ENCODE results near the gene RYR3. TPM values are rescaled to one million over a fixed set of nuclear protein-coding genes. Genes with fewer than 3 reads are reported as not detected.

The RYR3 gene
- total RNA-seq, 1 donor from 2014 or later, result 7.4 TPM

GRCh38 chr15:33860754-33861153 is 550.0 kb downstream of the RYR3 start:
- DNase-seq, result no peak
- H3K27ac Mint-ChIP-seq (ENCODE audit: unreplicated experiment), result no peak overlapping the region

GRCh38 chr15:33864360-33865075 is 553.8 kb downstream of the RYR3 start:
- Mint-ChIP-seq H3K27me3 (ENCODE audit: unreplicated experiment) (no peaks in the 10 kb centered on the region), H3K9me3 (ENCODE audit: unreplicated experiment) (no peaks in the 10 kb centered on the region), H3K4me3 (ENCODE audit: unreplicated experiment) (no peak overlapping the region), H3K4me1 (ENCODE audit: low read depth, unreplicated experiment) (no peaks in the 10 kb centered on the region), H3K36me3 (ENCODE audit: unreplicated experiment) (no peaks in the 10 kb centered on the region), H3K27ac (ENCODE audit: unreplicated experiment) (no peak overlapping the region)
- no peak for DNase-seq
- TF ChIP-seq CTCF (IDR thresholded peaks at IDR 0.05; ENCODE audit: partially characterized antibody, unreplicated experiment), result no peak

More at GRCh38 chr15:33860754-33861153, 550.0 kb downstream of the RYR3 start:
- Mint-ChIP-seq H3K9me3 (ENCODE audit: unreplicated experiment) (no peaks in the 10 kb centered on the region), H3K27me3 (ENCODE audit: unreplicated experiment) (no peaks in the 10 kb centered on the region), H3K36me3 (ENCODE audit: unreplicated experiment) (no peaks in the 10 kb centered on the region), H3K4me1 (ENCODE audit: low read depth, unreplicated experiment) (no peaks in the 10 kb centered on the region), H3K4me3 (ENCODE audit: unreplicated experiment) (no peak overlapping the region)
- TF ChIP-seq CTCF (IDR thresholded peaks at IDR 0.05; ENCODE audit: partially characterized antibody, unreplicated experiment), result no peak

GRCh38 chr15:33865416-33865815 is 554.6 kb downstream of the RYR3 start:
- no peaks in the 10 kb centered on the region for H3K36me3 Mint-ChIP-seq (ENCODE audit: unreplicated experiment)
- DNase-seq, result no peak
- H3K27ac Mint-ChIP-seq (ENCODE audit: unreplicated experiment), result no peak overlapping the region

GRCh38 chr15:33866101-33866737 is 555.5 kb downstream of the RYR3 start:
- no peaks in the 10 kb centered on the region for H3K27me3 Mint-ChIP-seq (ENCODE audit: unreplicated experiment)
- DNase-seq, result no peak
- no peak overlapping the region for H3K27ac Mint-ChIP-seq (ENCODE audit: unreplicated experiment)
- H3K36me3 Mint-ChIP-seq (ENCODE audit: unreplicated experiment), result no peaks in the 10 kb centered on the region
- no peak overlapping the region for H3K4me3 Mint-ChIP-seq (ENCODE audit: unreplicated experiment)
- no peak for TF ChIP-seq CTCF (IDR thresholded peaks at IDR 0.05; ENCODE audit: partially characterized antibody, unreplicated experiment)
- no peaks in the 10 kb centered on the region for H3K9me3 Mint-ChIP-seq (ENCODE audit: unreplicated experiment)
- no peaks in the 10 kb centered on the region for H3K4me1 Mint-ChIP-seq (ENCODE audit: low read depth, unreplicated experiment)

More at GRCh38 chr15:33865416-33865815, 554.6 kb downstream of the RYR3 start:
- Mint-ChIP-seq H3K9me3 (ENCODE audit: unreplicated experiment) (no peaks in the 10 kb centered on the region), H3K4me1 (ENCODE audit: low read depth, unreplicated experiment) (no peaks in the 10 kb centered on the region), H3K4me3 (ENCODE audit: unreplicated experiment) (no peak overlapping the region), H3K27me3 (ENCODE audit: unreplicated experiment) (no peaks in the 10 kb centered on the region)
- no peak for TF ChIP-seq CTCF (IDR thresholded peaks at IDR 0.05; ENCODE audit: partially characterized antibody, unreplicated experiment)

GRCh38 chr15:33871980-33872379 is 561.2 kb downstream of the RYR3 start:
- TF ChIP-seq CTCF (IDR thresholded peaks at IDR 0.05; ENCODE audit: partially characterized antibody, unreplicated experiment), result no peak
- Mint-ChIP-seq H3K27ac (ENCODE audit: unreplicated experiment) (peak overlapping the region; percentile 65), H3K27me3 (ENCODE audit: unreplicated experiment) (no peaks in the 10 kb centered on the region), H3K4me1 (ENCODE audit: low read depth, unreplicated experiment) (peaks cover 26% of the 10 kb centered on the region), H3K9me3 (ENCODE audit: unreplicated experiment) (no peaks in the 10 kb centered on the region), H3K4me3 (ENCODE audit: unreplicated experiment) (no peak overlapping the region), H3K36me3 (ENCODE audit: unreplicated experiment) (no peaks in the 10 kb centered on the region)
- DNase-seq, result no peak
